A204.1 (cell line): ENCODE measurements around the gene ATF6.

Experiments
- FAIRE-seq: peaks from 2 replicates; lab custom pipeline; 2012; peaks lifted over from hg19 to GRCh38; lab: Jason Lieb, UNC

Gene ATF6

DNA sequence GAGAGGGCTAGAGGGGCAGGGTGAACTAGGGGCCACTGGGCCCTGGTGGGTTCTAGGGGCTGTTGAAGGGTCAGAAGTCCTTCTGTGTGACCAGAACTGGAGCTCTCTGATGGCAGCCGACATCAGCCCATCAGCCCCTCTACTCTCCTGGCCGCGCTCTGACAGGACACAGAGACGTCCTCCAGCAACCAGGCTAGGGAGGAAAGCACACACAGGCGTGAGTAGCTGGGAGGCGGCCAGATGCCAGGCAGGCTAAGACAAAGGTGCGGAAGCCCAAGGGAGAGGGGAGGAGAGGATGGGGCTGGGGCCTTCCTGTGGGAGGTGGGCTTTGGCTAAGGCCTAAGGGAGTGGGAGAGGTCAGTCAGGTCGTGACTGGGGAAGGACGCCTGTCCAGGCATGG lies 206.7 kb downstream of the ATF6 start:
- FAIRE-seq, result no peak

- FAIRE-seq, result no peak
These were observed 208.1 kb downstream of the ATF6 start for GRCh38 chr1:161973924-161974845.

- no peak for FAIRE-seq
These were observed 212.1 kb downstream of the ATF6 start for GRCh38 chr1:161978011-161978790.

GRCh38 chr1:161981126-161981525 lies 215.0 kb downstream of the ATF6 start:
- FAIRE-seq, result no peak

- FAIRE-seq, result no peak
These were observed 215.8 kb downstream of the ATF6 start for GRCh38 chr1:161981735-161982506.

DNA sequence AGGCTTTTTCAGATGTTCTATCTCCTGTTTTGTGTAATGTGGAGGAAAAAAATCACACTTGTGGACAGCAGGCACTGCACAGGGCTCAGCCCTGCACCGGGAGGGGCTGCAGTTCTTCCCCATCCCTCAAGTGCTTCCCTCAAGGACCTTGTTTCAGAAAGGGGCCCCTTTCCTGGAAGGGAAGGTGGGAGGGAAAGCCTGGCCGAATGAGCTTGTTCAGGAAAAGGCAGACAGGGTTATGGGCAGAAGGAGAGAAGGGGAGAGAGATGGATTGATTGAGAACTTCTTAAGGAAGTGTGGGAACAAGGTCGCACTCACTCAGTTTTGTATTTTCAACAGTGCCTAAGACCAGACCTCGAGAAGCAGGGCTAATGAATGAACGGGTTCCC lies 216.4 kb downstream of the ATF6 start:
- FAIRE-seq, result no peak

DNA sequence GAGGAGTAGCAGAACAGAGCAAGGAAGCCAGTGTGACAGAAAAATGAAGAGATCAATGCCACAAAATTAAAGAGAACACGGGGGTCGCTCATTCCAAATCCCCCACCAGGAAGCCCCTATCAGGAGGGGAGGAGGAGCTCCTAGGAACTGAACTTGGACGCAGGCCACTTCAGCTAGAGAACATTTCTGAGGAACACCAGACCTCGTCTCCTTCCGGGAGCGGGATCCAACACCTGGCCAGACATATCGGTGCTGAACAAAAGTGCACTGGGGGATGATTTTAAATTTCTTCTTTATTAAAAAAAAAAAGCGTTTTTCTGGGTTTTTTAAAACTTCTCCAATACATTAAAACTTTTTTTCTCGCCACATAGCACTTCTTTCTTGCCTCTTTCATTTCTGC lies 216.8 kb downstream of the ATF6 start:
- FAIRE-seq, result no peak

- no peak for FAIRE-seq
These were observed 217.6 kb downstream of the ATF6 start for GRCh38 chr1:161983725-161984124.

GRCh38 chr1:161985301-161985822 lies 219.2 kb downstream of the ATF6 start:
- no peak for FAIRE-seq

DNA sequence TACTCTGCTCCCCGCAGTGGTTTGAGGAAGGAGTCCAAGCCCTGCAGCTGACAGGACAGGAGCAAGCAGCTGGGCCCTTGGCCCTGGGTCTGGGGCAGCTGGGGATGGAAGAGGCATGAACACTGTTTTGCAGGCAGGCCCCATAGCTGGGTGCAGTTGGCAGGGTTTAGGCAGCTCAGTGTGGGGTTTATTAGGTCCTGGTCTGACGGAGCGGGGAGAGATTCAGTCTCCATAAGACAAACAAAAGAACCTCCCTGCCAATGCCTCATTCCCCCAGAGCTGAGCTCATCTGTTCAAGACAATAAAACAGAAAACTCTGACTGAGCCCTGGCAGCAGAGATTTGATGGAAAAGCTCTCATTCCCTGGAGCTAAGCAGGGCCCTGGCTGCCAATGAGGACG lies 220.2 kb downstream of the ATF6 start:
- no peak for FAIRE-seq

DNA sequence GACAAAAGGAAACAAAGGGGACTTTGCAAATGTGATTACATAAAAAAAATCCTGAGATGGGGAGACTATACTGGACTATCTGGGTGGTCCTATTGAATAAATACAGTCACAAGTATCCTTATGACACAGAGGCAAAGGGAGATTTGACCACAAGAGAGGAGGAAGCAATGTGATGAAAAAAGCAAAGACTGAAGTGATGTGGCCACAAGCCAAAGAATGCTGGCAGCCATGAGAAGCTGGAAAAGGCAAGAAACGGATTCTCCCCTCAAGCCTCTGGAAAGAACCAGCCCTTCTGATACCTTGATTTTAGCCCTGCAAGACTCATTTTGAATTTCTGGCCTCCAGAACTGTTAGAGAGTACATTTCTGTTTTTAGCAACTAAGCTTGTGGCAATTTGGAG lies 221.2 kb downstream of the ATF6 start:
- no peak for FAIRE-seq

DNA sequence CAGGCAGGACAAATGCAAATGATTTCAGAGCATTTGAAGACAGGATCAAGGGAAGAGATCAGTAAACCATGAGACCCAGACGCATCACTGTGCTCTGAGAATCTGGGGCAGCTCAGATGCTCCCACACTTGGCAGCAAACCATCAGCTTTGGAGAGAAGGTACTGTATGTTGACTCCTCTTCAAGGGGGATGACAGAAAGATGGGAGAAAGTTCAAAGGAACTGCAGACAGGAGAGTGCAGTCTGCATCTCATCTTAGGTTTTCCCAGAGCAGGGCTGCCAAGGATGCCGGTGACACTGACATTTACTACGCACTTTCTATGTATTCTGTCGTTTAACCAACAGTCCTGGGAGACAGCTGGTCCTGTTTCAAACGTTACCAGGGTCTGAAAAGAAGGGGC lies 221.8 kb downstream of the ATF6 start:
- FAIRE-seq, result no peak

- no peak for FAIRE-seq
These were observed 222.3 kb downstream of the ATF6 start for GRCh38 chr1:161988413-161988812.

GRCh38 chr1:161989108-161989507 lies 223.0 kb downstream of the ATF6 start:
- no peak for FAIRE-seq

DNA sequence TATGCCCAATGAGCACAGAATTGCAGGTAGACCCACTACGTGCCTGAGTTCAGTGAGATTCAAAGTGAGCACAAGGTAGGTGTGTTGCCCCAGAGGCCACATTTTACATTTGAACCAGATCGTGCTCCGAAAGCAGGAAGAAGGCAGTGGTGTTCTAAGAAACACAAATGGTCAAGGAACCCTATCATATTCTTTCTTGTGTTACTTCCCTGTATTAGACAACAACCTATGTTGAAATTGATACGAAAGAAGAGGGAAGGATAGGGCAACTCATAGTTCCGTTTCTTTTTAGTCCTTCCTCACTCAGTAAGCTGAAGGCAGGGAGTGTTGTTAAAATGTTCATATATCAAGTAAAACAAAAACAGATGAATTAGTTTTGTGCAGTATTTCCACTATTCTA lies 223.7 kb downstream of the ATF6 start:
- no peak for FAIRE-seq

GRCh38 chr1:161993576-161993975 lies 227.5 kb downstream of the ATF6 start:
- no peak for FAIRE-seq

DNA sequence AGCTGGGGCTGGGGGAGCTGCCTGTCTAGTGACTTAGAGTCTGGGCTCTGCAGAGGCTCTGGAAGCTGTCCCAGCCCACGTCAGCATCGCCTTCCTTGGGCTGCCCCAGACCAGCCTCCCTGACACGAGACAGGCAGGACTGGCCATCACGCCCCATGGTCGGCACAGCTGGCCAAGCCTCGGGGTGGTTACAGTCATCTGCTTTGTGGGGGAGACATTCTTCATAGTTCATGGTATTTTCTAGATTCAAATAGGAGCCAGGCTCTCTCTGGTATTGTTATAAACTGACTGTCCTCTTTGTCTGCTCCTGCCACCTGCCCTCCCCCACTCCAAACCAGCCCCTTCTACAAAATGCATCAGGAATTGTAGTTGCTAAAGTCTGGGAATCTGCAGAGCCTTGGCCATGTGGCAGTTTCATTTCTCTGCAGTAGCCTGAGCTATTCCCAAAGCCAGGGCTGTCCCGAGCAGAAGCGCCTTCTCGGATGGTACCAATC lies 228.1 kb downstream of the ATF6 start:
- FAIRE-seq, result no peak

GRCh38 chr1:161997152-161997551 lies 231.0 kb downstream of the ATF6 start:
- FAIRE-seq, result no peak

- no peak for FAIRE-seq
These were observed 232.7 kb downstream of the ATF6 start for GRCh38 chr1:161998811-161999210.

- FAIRE-seq, result no peak
These were observed 233.4 kb downstream of the ATF6 start for GRCh38 chr1:161999301-162000052.

GRCh38 chr1:162000053-162000420 lies 233.9 kb downstream of the ATF6 start:
- no peak for FAIRE-seq
